Measurements from ENCODE around the gene SHROOM3.

The SHROOM3 gene

GRCh38 chr4:76540486-76540885, 105.5 kb downstream of the SHROOM3 start:
- DNase-seq (ENCODE audit: low read depth in 2 of 2), result no peak

DNA sequence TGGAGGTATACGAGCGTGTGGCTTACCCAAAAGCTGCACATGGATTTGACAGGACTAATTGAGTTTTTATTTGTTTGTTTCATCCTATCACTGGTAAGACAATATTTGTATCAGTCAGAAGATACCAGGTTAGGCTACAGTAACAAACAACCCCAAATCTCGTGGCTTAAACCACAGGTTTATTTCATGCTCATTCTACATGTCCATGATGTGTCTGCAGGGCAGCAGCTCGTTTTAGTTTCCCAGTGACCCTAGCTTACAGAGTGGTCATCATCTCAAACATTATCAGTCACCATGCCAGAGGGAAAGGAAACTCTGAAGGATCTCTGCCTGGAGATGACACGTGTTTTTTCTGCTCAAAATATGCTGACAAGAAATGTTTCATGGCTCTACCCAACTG, 108.3 kb downstream of the SHROOM3 start:
- DNase-seq (ENCODE audit: low read depth in 2 of 2), result no peak

- DNase-seq (ENCODE audit: low read depth in 2 of 2), result no peak
These were observed 109.7 kb downstream of the SHROOM3 start for GRCh38 chr4:76544725-76545124.

GRCh38 chr4:76545226-76545884, 110.3 kb downstream of the SHROOM3 start:
- no peak for DNase-seq (ENCODE audit: low read depth in 2 of 2)

DNA sequence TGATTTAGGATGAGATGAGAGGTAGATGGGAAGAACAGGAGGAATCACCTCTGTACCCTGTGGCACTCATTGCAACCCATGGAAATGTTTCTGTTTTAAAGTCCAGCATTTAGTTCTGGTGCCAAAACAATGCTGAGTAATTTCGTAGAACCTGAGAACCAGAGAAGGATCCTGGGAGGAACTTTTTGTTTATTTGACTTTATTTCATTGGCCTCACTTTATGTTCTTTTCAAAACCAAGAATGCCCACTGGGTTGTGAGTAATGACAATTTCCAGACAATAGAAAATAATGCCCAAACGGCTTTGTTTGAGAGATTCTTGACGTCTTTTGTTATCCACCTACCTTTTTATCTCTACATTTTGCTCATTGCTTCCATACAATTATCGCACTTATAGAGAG, 111.3 kb downstream of the SHROOM3 start:
- DNase-seq (ENCODE audit: low read depth in 2 of 2), result no peak

DNA sequence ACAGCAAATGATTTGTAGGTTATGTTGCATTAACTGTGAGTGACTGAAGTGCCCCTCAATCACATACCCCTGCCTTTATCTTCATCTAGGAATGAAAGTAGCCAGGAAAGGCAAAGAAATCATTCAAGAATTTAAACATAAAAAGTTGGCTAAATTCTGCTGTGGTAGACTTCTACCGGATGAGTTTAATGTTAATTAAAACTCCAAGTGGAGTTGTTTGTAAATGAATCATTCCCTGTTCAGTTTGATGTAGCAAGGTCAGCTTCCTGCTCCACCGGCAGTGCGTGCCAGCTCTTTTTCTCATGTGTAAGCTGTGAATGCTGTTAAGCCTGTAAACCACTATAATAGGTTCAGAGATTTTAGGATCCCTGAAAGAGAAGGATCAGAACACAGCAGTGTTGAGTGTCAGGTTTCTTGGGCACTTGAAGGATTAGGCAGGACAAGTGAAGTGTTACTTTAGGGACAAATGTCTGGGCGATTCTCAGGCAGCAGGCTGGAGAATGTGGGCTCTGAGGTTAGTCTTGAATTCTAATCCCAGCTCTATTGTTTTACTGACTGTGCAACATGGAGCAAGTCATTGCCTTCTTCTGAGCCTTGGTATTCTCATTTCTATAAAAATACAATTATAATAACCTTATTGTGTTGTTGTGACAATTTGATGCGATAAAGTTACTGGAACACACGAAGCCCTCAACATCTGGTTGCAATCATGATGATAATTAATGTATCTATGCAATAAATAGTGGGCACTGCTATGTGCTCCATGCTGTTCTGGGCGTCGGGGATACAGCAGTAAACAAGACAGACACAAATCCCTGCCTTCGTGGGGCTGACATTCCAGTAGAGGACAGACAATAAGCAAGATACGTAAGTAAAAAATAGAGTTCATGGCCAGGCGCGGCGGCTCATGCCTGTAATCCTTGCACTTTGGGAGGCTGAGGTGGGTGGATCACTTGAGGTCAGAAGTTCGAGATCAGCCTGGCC, 112.0 kb downstream of the SHROOM3 start:
- DNase-seq (ENCODE audit: low read depth in 2 of 2), result no peak

DNA sequence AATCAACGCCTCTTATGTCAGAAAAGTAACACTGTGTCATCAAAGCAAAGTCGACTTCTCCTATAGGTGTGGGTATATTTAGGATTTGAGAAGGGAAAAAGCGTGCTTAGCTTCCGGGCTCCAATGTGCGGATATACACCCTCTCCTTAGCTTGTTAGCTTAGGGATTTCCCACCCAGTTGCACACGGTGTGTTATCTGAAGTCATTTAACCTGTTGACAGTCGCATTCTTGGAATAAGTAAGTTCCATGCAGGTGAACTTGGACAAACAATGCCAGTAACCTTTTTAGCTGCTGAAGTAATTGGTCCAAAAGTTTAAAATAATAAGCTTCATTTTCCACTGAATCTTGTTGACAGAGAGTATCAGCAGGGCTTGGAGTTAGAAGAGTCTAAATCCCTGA, 113.7 kb downstream of the SHROOM3 start:
- no peak for DNase-seq (ENCODE audit: low read depth in 2 of 2)

DNA sequence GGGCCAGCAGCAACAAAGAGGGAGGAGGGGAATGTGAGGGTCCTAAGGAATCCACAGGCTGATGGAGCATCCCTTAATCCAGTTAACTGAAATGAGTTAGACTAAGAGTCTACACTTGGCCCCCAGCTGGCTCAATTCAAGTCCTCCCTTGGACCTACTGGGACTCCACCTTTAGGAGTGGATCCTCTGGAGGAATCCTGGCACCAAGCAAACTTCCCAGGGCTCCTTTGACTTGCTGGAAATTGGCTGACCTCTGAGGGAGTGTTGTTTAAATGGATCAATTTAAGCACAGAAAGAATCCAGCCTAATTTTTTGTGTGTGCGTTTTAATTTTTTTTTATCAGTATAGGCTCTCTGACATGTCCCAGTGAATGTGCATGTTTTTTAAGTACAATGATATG, 114.7 kb downstream of the SHROOM3 start:
- no peak for DNase-seq (ENCODE audit: low read depth in 2 of 2)

- no peak for DNase-seq (ENCODE audit: low read depth in 2 of 2)
These were observed 116.1 kb downstream of the SHROOM3 start for GRCh38 chr4:76550966-76551780.

DNA sequence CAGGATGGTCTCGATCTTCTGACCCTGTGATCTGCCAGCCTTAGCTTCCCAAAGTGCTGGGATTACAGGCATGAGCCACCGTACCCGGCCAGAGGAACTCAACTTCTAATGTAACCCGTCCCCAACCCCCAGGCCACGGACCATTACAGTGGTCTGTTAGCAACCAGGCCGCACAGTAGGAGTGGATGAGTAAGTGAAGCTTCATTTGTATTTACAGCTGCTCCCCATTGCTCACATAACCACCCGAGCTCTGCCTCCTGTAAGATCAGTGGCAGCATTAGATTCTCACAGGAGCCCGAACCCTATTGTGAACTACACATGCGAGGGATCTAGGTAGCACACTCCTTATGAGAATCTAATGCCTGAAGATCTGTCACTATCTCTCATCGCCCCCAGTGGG, 119.6 kb downstream of the SHROOM3 start:
- DNase-seq (ENCODE audit: low read depth in 2 of 2), result no peak

GRCh38 chr4:76556452-76556851, 121.4 kb downstream of the SHROOM3 start:
- DNase-seq (ENCODE audit: low read depth in 2 of 2), result no peak

DNA sequence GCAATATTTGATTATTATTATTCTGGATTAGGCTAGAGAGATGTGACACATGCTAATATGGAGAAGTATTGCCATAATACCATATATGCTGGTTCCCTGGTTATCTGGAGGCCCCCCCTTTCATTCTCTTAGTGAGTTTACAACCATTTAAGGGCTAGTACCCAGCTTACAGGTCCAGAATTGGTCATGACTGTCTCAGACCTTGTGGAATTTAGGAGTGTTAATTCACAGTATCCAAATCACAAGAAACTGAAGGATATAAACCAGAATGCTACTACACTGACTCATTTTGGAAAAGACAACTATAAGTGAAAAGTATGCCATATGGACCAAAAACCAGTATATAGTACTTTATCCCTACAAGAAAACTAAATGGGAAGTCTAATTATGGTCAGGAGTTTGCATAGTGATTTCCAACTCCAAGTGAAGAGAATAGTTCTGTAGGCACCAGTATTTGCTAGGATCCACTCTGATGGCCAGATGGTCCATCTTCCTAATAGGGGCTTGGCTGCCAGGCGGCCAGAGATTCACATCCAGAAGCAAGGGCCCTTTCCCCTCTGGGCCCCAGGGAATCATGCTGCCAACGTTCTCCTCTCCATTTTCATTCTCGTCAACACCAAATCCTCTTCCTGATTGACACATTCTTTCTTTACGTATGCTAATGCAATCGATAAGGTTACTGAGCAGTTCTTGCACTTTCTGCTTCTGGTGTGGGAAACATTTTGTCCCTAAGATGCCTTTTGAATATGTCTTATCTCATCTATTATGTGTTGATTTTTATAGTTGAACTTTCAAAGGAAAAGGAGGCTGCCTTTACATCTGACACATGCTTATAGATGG, 123.6 kb downstream of the SHROOM3 start:
- DNase-seq (ENCODE audit: low read depth in 2 of 2), result no peak

GRCh38 chr4:76559236-76560071, 124.4 kb downstream of the SHROOM3 start:
- no peak for DNase-seq (ENCODE audit: low read depth in 2 of 2)

GRCh38 chr4:76562161-76562560, 127.1 kb downstream of the SHROOM3 start:
- no peak for DNase-seq (ENCODE audit: low read depth in 2 of 2)

- DNase-seq (ENCODE audit: low read depth in 2 of 2), result no peak
These were observed 127.9 kb downstream of the SHROOM3 start for GRCh38 chr4:76562836-76563453.

GRCh38 chr4:76563454-76564122, 128.6 kb downstream of the SHROOM3 start:
- no peak for DNase-seq (ENCODE audit: low read depth in 2 of 2)

GRCh38 chr4:76564123-76564915, 129.3 kb downstream of the SHROOM3 start:
- DNase-seq (ENCODE audit: low read depth in 2 of 2), result no peak

DNA sequence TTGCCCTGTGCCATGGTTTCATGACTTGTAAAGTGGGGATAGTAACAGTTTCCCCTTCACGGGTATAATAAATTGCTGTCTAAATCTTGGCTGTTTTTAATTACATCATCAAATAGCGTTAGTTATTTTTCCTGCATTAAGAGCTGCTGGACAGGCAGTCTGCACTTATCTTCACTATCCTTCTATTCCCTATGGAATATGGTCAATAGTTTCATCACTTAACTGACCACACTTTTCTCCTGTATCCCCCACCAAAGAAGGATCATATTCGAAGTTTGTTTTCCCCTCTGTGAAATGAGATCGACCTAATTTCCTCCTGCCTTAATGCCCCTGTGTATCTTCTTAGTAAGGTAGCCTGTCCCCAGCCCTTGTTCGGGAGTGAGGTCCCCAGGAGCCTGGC, 133.2 kb downstream of the SHROOM3 start:
- no peak for DNase-seq (ENCODE audit: low read depth in 2 of 2)

DNA sequence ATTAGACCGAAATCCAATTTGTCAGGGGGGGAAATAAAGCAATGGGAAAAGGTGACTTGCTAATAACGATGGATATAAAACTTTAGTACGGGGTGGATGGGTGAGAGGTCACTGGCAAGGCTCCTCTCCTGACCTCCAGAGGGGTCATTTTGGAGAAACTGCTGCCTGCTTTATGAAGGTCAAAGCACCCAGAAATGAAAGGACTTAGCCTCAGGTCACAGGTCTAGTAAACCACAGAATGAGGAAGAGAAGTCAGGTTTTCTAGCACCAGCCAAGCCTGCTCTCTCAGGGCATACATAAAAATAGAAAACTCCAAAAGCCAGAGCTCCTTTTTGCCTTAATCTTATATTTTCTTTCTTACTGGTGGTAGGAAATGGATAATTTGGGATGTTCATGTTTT, 134.2 kb downstream of the SHROOM3 start:
- DNase-seq (ENCODE audit: low read depth in 2 of 2), result no peak

All from activated CD4-positive, alpha-beta T cell treated with anti-CD3 and anti-CD28 coated beads for 24 hours (primary cell).